Lower leg skin (tissue), 3 donors: Measurements from ENCODE around the gene WIPF1.

Experiments used
- CTCF ChIP-seq, 3 donors: fragments of 450-650 bp; IDR thresholded peaks; one replicate each; pipeline ENCODE4 v1.5.1; 2016; ENCODE audit warnings: antibody characterized with exemption in 3 of 3, mild to moderate bottlenecking in 3 of 3, moderate library complexity in 2 of 3
- POLR2A ChIP-seq, 2 donors: fragments of 450-650 bp; IDR thresholded peaks; one replicate each; pipeline ENCODE4 v1.6.1; 2016 to 2017; ENCODE audit warnings: antibody characterized with exemption in 2 of 2, mild to moderate bottlenecking in 1 of 2, moderate library complexity in 1 of 2

- TF ChIP-seq CTCF (IDR thresholded peaks at IDR 0.05), result no peak
- TF ChIP-seq POLR2A (IDR thresholded peaks at IDR 0.05), result no peak
Observed at GRCh38 chr2:174618179-174618578, 20.6 kb upstream of the WIPF1 start.
